Measurements from ENCODE around the gene AGAP2.

- TF ChIP-seq CTCF (IDR thresholded peaks at IDR 0.05; ENCODE audit: control extremely low read depth in 1 of 3, insufficient read depth in 1 of 3, low read depth in 1 of 3, low read length in 3 of 3): no peak
- no peak for TF ChIP-seq POLR2A (IDR thresholded peaks at IDR 0.05; ENCODE audit: control extremely low read depth in 1 of 2, low read depth in 2 of 2, low read length in 2 of 2)
- TF ChIP-seq BRCA1 (IDR thresholded peaks at IDR 0.05; ENCODE audit: low read depth, low read length): no peak
- no peak for TF ChIP-seq RAD21 (IDR thresholded peaks at IDR 0.05 in 1 of 2, conservative IDR thresholded peaks at IDR 0.05 in 1 of 2; ENCODE audit: low read depth in 2 of 2, low read length in 2 of 2)
- TF ChIP-seq, protein P1, sequence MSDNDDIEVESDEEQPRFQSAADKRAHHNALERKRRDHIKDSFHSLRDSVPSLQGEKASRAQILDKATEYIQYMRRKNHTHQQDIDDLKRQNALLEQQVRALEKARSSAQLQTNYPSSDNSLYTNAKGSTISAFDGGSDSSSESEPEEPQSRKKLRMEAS (IDR thresholded peaks at IDR 0.05): no peak
- TF ChIP-seq RXRA (IDR thresholded peaks at IDR 0.05; ENCODE audit: insufficient read depth, low read depth, low read length): no peak
- TF ChIP-seq SIN3A (conservative IDR thresholded peaks at IDR 0.05 in 1 of 2, IDR thresholded peaks at IDR 0.05 in 1 of 2; ENCODE audit: low read depth in 1 of 2, low read length in 2 of 2): no peak
- no peak for TF ChIP-seq POLR2AphosphoS5 (IDR thresholded peaks at IDR 0.05; ENCODE audit: low read depth, low read length)
- no peak for TF ChIP-seq SRF (IDR thresholded peaks at IDR 0.05; ENCODE audit: low read depth, low read length)
- no peak for TF ChIP-seq EGR1 (IDR thresholded peaks at IDR 0.05; ENCODE audit: borderline replicate concordance, low read depth, low read length)
Measured at GRCh38 chr12:57697076-57697475, 41.5 kb downstream of the AGAP2 start.
